ENCODE data around the gene ROR1. TPM values are rescaled to one million over a fixed set of nuclear protein-coding genes. Genes with fewer than 3 reads are reported as not detected.

Gene ROR1
- total and polyA plus RNA-seq, 7 donors, result 0.13 to 2.8 (median 1.2) TPM

DNA sequence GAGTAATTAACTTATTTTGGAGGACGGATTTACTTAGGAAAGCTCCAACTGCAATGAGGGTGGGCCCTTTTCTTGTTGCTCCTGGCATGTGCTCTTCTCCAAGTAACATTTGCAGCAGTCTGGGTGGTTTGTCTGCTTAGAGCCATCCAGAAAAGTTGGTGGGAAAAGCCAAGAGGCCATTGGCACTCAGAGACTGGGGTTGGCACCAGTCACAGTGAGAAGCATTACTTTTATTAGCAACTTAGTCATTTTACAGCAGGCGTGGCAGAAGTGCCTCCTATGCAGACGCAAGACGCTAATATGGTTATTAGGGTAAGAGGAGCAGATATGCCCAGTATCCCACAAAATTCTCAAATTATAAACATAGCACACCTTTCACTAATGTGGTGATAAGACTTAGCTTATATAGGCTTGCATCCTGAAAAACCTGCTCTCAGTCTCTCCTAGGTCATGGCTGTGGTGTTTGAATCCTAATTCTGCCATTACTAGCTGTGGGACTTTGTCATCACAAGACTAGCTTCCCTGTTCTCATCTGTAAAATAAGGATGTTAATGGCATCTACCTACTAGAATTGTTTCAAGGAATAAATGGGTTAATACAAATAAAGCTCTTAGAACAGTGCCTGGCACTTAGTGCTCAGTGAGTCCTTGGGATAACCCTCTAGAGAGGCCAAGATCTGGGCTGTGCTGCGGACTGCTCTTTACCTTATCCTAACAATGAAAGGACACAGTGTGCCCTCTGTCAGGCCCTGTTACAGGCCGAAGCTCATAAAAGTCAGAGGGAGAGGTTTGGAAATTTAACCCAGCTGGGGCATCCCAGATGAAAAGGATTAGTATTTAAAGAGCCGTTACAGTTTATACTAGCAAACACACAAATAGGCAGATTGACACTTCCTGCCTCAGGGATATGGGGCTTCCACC lies 154.6 kb downstream of the ROR1 start:
- H3K4me1 ChIP-seq, result peaks cover 29% of the 10 kb centered on the region
- peak; percentile 83 to 96 (median 92) for ATAC-seq

DNA sequence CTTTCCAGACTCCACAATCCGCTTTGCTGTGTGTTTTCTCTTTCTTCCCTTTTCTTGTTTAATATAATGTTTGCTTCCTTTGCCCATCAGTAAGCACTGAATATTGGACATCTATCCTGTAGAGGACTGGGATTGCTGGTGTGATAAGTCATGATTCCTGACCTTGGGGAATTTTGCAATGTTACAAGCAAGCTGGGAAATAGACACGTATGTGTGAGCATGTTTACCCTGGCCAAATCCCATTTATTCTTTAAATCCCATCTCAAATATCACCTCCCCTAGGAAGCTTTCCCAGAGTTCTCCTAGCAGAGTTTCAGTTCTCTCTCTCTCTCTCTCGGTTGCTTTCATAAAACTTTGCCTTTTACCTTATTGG lies 155.3 kb downstream of the ROR1 start:
- Histone ChIP-seq H3K27ac (peak overlapping the region; percentile 82), H3K36me3 (ENCODE audit: insufficient read depth in 1 of 2, low read depth in 1 of 2) (no peaks in the 10 kb centered on the region)
- intact Hi-C loops (cut with DNase I), result loop anchor here in 1 of 2 donors (10.0 kb wide), 1 partner anchor 154 kb away; the partner anchor contains the start of gene ROR1

More for the DNA sequence above, 154.6 kb downstream of the ROR1 start:
- Histone ChIP-seq H3K27ac (peak overlapping the region; percentile 82), H3K27me3 (ENCODE audit: insufficient read depth in 3 of 3, low read length in 2 of 3) (no peaks in the 10 kb centered on the region), H3K4me3 (peak overlapping the region; percentile 1), H3K36me3 (ENCODE audit: insufficient read depth in 1 of 2, low read depth in 1 of 2) (no peaks in the 10 kb centered on the region), H3K9me3 (no peaks in the 10 kb centered on the region)
- TF ChIP-seq, protein P1, sequence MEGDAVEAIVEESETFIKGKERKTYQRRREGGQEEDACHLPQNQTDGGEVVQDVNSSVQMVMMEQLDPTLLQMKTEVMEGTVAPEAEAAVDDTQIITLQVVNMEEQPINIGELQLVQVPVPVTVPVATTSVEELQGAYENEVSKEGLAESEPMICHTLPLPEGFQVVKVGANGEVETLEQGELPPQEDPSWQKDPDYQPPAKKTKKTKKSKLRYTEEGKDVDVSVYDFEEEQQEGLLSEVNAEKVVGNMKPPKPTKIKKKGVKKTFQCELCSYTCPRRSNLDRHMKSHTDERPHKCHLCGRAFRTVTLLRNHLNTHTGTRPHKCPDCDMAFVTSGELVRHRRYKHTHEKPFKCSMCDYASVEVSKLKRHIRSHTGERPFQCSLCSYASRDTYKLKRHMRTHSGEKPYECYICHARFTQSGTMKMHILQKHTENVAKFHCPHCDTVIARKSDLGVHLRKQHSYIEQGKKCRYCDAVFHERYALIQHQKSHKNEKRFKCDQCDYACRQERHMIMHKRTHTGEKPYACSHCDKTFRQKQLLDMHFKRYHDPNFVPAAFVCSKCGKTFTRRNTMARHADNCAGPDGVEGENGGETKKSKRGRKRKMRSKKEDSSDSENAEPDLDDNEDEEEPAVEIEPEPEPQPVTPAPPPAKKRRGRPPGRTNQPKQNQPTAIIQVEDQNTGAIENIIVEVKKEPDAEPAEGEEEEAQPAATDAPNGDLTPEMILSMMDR (IDR thresholded peaks at IDR 0.05), result no peak
- DNase-seq, result peak in 1 of 2 donors; percentile 71
- intact Hi-C loops (cut with DNase I), result loop anchor here in 1 of 2 donors (10.0 kb wide), 1 partner anchor 154 kb away; the partner anchor contains the start of gene ROR1
- WGBS, 3 donors, result 18 to 27% (median 21%) methylated on average over 7 of the region's 7 CpGs

DNA sequence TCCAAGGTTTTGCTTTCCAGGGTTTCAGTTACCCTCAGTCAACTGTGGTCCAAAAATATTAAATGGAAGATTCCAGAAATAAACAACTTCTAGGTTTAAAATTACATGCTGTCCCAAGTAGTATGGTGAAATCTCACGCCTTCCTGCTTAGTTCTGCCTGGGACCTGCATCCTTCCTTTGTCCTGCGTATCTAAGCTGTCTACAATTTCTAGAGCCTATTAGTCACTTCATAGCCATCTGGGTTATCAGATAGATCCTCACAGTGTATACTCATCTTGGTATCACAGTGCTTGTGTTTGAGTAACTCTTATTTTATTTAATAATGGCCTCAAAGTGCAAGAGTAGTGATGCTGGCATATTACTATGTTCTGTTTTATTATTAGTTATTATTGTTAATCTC lies 157.7 kb downstream of the ROR1 start:
- H3K27ac ChIP-seq, result no peak overlapping the region
- H3K4me1 ChIP-seq, result peaks cover 26% of the 10 kb centered on the region
- 74 to 92% (median 85%) methylated on average over 2 of the region's 2 CpGs for WGBS, 3 donors

More for the DNA sequence above, 155.3 kb downstream of the ROR1 start:
- TF ChIP-seq, protein P1 (IDR thresholded peaks at IDR 0.05), result no peak
- 45 to 77% (median 50%) methylated on average over 3 of the region's 3 CpGs for WGBS, 3 donors
- H3K4me3 ChIP-seq, result no peak overlapping the region
- H3K27me3 ChIP-seq (ENCODE audit: insufficient read depth in 3 of 3, low read length in 2 of 3), result no peaks in the 10 kb centered on the region
- ATAC-seq, result peak in 3 of 4 donors; percentile 16 to 29 (median 22)
- H3K4me1 ChIP-seq, result peaks cover 26% of the 10 kb centered on the region
- no peaks in the 10 kb centered on the region for H3K9me3 ChIP-seq
- no peak for DNase-seq

DNA sequence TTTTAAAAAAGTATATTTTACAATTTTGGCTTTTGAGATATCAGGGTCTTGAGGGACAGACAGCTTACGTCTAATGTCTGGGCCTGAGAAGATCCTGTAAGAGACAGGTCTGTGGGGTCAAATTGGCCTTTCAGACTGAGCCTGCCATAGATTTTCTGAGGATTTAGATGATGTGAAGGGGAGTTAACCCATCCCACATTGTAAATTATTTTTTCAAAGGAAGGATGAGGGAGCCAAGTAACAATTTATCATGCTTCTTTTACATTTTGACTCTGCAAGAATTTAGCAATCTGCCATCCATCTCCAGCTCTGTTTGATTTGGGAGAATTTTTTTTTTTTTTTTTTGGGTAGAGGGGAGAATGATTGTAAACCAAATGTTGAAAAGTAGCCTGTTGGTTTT lies 160.9 kb downstream of the ROR1 start:
- H3K4me3 ChIP-seq, result no peak overlapping the region
- intact Hi-C loops (cut with DNase I), result loop anchor here (5.0 to 10.0 kb wide), 3 partner anchors 103 to 203 kb away; no protein-coding TSS in a partner anchor
- H3K27ac ChIP-seq, result no peak overlapping the region
- H3K27me3 ChIP-seq (ENCODE audit: insufficient read depth in 3 of 3, low read length in 2 of 3), result no peaks in the 10 kb centered on the region
- no peaks in the 10 kb centered on the region for H3K9me3 ChIP-seq
- ATAC-seq, result no peak
- no peak for DNase-seq
- H3K4me1 ChIP-seq, result peaks cover 5% of the 10 kb centered on the region
- TF ChIP-seq, protein P1 (IDR thresholded peaks at IDR 0.05), result no peak
- 87 to 100% (median 97%) methylated on average over 1 of the region's 1 CpG for WGBS, 3 donors
- no peaks in the 10 kb centered on the region for H3K36me3 ChIP-seq (ENCODE audit: insufficient read depth in 1 of 2, low read depth in 1 of 2)

More for the DNA sequence above, 157.7 kb downstream of the ROR1 start:
- DNase-seq (no peak), ATAC-seq (no peak)
- intact Hi-C loops (cut with DNase I), result loop anchor here (5.0 to 10.0 kb wide), 3 partner anchors 106 to 206 kb away; no protein-coding TSS in a partner anchor
- Histone ChIP-seq H3K27me3 (ENCODE audit: insufficient read depth in 3 of 3, low read length in 2 of 3) (no peaks in the 10 kb centered on the region), H3K4me3 (no peak overlapping the region), H3K9me3 (no peaks in the 10 kb centered on the region), H3K36me3 (ENCODE audit: insufficient read depth in 1 of 2, low read depth in 1 of 2) (no peaks in the 10 kb centered on the region)
- TF ChIP-seq, protein P1 (IDR thresholded peaks at IDR 0.05), result no peak
